Upper lobe of right lung (tissue), 1 donor: ENCODE data around the gene ATPAF2. TPM values are rescaled to one million over a fixed set of nuclear protein-coding genes. Genes with fewer than 3 reads are reported as not detected.

Experiments
- ATAC-seq: fragments of 200-7000 bp; cut with Tn5 transposase; one replicate; pipeline ENCODE4 v1.9.1; 2020; ENCODE audit warnings: mild to moderate bottlenecking, moderate library complexity
- DNase-seq: peaks from one replicate; pipeline ENCODE4 v3.0.0-alpha.2; 2020
- H3K27ac ChIP-seq: fragments of 200-600 bp; one replicate; pipeline ENCODE4 v1.8.0; 2022
- H3K27me3 ChIP-seq: fragments of 200-600 bp; one replicate; pipeline ENCODE4 v1.8.0; 2022; ENCODE audit warnings: mild to moderate bottlenecking
- H3K36me3 ChIP-seq: fragments of 200-600 bp; one replicate; pipeline ENCODE4 v1.8.0; 2022
- H3K4me1 ChIP-seq: fragments of 200-600 bp; one replicate; pipeline ENCODE4 v1.8.0; 2022
- H3K4me3 ChIP-seq: fragments of 200-600 bp; one replicate; pipeline ENCODE4 v1.8.0; 2022; ENCODE audit warnings: mild to moderate bottlenecking
- H3K9me3 ChIP-seq: fragments of 200-600 bp; one replicate; pipeline ENCODE4 v1.8.0; 2022
- CTCF ChIP-seq: fragments of 200-600 bp; IDR thresholded peaks from one replicate; pipeline ENCODE4 v1.8.0; 2022; ENCODE audit warnings: antibody characterized with exemption
- intact Hi-C: fragments of 100-400 bp; cut with DNase I; formaldehyde crosslinking; loops from one replicate; pipeline ENCODE4 v1.11.0; 2022
- total RNA-seq: library from RNA; stranded (reverse); fragmentation: NEBNext Ultra II Directional; extraction: Animal tissue kit (Norgen Biotek cat#: 25700); gene quantifications from one replicate; pipeline ENCODE4 v1.2.1, GENCODE V29; 2021
- donor health status: DM: no; HTN: yes; CAD: no; lungs with severe emphysema.

ATPAF2 gene
- total RNA-seq, 1 donor from 2014 or later = 26.3 TPM

GRCh38 chr17:18039535-18040260, 730 bp upstream of the ATPAF2 start:
- DNase-seq = peak; percentile 69

GRCh38 chr17:18038149-18038850, 668 bp downstream of the ATPAF2 start:
- no peak for DNase-seq
- intact Hi-C loops = no loop called here
- ATAC-seq = no peak
- Histone ChIP-seq H3K27me3 (no peaks in the 10 kb centered on the region), H3K9me3 (no peaks in the 10 kb centered on the region), H3K27ac (peak overlapping the region; percentile 65), H3K36me3 (no peaks in the 10 kb centered on the region), H3K4me1 (peaks cover 29% of the 10 kb centered on the region), H3K4me3 (peak overlapping the region; percentile 94)
- TF ChIP-seq CTCF = no peak

More at GRCh38 chr17:18039535-18040260, 730 bp upstream of the ATPAF2 start:
- Histone ChIP-seq H3K36me3 (no peaks in the 10 kb centered on the region), H3K9me3 (no peaks in the 10 kb centered on the region), H3K27me3 (no peaks in the 10 kb centered on the region), H3K4me3 (peak overlapping the region; percentile 94), H3K4me1 (peaks cover 28% of the 10 kb centered on the region), H3K27ac (peak overlapping the region; percentile 70)
- TF ChIP-seq CTCF = no peak
- ATAC-seq = peak; percentile 41
- intact Hi-C loops = no loop called here

GRCh38 chr17:18037486-18037885, 1.5 kb downstream of the ATPAF2 start:
- Histone ChIP-seq H3K4me3 (no peak overlapping the region), H3K36me3 (no peaks in the 10 kb centered on the region), H3K9me3 (no peaks in the 10 kb centered on the region), H3K27ac (no peak overlapping the region), H3K4me1 (peaks cover 31% of the 10 kb centered on the region), H3K27me3 (no peaks in the 10 kb centered on the region)
- no peak for DNase-seq
- intact Hi-C loops = no loop called here
- ATAC-seq = no peak
- no peak for TF ChIP-seq CTCF

GRCh38 chr17:18035704-18036103, 3.3 kb downstream of the ATPAF2 start:
- Histone ChIP-seq H3K27me3 (no peaks in the 10 kb centered on the region), H3K9me3 (no peaks in the 10 kb centered on the region), H3K27ac (no peak overlapping the region), H3K36me3 (no peaks in the 10 kb centered on the region), H3K4me3 (no peak overlapping the region), H3K4me1 (peaks cover 27% of the 10 kb centered on the region)
- no peak for TF ChIP-seq CTCF
- intact Hi-C loops = no loop called here
- no peak for ATAC-seq
- DNase-seq = no peak

- Histone ChIP-seq H3K9me3 (no peaks in the 10 kb centered on the region), H3K36me3 (no peaks in the 10 kb centered on the region), H3K27me3 (no peaks in the 10 kb centered on the region), H3K4me3 (no peak overlapping the region), H3K4me1 (peaks cover 21% of the 10 kb centered on the region), H3K27ac (no peak overlapping the region)
- intact Hi-C loops = no loop called here
- peak; percentile 64 for TF ChIP-seq CTCF
- ATAC-seq = peak; percentile 96
- no peak for DNase-seq
Observed at GRCh38 chr17:18033442-18034099, 5.4 kb downstream of the ATPAF2 start.
